Right lobe of liver (tissue), 4 donors: ENCODE results near the gene ENTHD1.

Experiments
- CTCF ChIP-seq, 4 donors: fragments of 200-600 bp in 3 of 4; fragments of 450-650 bp in 1 of 4; IDR thresholded peaks; one replicate each; pipeline versions ENCODE4 v1.5.1 to v1.8.0; 2016 to 2022; ENCODE audit warnings: antibody characterized with exemption in 4 of 4, mild to moderate bottlenecking in 2 of 4
- POLR2A ChIP-seq: fragments of 450-650 bp; IDR thresholded peaks from one replicate; pipeline ENCODE4 v1.6.1; 2017; ENCODE audit warnings: antibody characterized with exemption, mild to moderate bottlenecking
- donor health status: DM: no; HTN: no; CAD: no.
- donor health status: DM: no; HTN: no; CAD: no.
- donor health status: DM: no; HTN: yes; CAD: no.

DNA sequence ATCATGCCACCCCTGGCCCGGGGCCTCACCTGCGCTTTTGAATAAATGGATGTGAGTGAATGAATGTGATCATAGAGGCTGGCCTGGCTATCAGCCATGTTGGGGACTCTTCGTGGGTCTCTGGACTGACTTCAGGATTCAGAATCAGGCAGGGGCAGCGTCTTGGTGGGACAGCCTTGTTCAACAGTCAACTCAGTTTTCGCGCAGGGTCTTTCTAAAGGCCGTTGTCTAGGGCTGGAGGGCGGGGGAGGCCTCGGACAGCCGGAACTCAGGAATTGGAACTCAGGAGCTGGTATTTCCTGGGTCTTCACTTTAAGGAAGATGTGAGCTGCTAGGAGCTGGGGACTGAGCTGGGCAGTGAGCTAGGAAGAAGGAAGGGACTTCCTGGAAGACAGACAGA lies 177.0 kb downstream of the ENTHD1 start:
- TF ChIP-seq POLR2A (no peak), CTCF (IDR thresholded peaks at IDR 0.05) (no peak)
